NCI-H69 (cell line): ENCODE measurements around the gene INPP5K.

ENCODE experiments used
- DNase-seq: peaks from one replicate; lab custom pipeline; 2025; lab: John Stamatoyannopoulos, UW

INPP5K gene

GRCh38 chr17:1505586-1505985 lies 10.8 kb downstream of the INPP5K start:
- DNase-seq, result no peak

DNA sequence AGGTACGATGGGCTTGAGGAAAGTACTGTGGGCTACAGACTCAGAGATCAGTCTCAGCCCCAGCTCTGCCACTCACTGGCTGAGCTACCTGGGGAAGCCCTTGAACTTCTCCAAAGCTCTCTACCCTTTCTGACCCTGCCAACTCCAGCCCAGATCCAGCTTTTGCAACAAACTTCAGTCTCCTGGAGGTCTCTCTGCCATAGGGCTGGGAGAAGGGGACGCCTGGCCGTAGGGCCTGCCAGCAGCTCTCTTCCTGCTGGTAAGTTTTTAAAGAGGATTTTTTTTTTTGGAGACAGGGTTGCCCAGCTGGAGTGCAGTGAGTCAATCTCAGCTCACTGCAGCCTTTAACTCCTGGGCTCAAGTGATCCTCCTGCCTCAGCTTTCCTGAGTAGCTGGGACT lies 11.5 kb downstream of the INPP5K start:
- no peak for DNase-seq

DNA sequence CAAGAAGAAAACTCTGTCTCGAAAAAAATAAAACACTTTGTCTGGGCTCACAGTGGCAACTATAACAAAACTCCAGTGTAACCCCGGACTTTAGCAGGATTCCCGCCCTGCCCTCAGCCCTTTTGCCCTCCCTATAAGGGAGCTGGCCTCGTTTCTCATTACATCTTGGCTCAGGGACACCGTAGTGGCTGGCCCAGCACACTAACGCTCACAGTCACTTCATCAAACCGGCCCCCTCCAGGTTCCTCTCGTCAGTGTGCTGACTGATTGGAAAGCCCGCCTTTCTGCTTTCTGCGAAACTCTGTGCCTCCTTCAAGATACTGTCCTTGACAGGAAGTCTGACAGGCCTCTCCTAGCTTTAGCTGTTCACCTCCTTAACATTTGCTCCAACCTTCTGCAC lies 12.7 kb downstream of the INPP5K start:
- no peak for DNase-seq

GRCh38 chr17:1498869-1499268 lies 17.5 kb downstream of the INPP5K start:
- no peak for DNase-seq

GRCh38 chr17:1498233-1498632 lies 18.2 kb downstream of the INPP5K start:
- no peak for DNase-seq

DNA sequence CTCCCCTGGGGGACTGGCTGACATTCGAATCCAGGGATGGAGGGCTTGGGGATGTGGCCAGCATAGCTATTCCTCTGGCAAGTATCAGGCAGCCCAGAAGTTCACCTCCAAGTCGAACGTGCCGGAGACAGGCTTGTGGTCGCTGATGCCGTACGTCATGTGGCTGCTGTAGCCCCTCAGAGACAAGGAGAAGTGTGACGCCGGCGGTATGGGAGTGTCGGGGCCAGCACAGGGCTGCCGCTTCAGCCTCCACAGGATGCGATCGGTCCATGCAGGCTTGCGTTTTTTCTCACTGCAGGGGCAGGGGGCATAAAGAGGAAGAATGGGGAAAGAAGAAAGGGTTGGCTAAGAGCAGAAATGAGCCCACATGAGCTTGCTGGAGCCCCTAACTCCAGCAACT lies 18.6 kb downstream of the INPP5K start:
- no peak for DNase-seq

GRCh38 chr17:1496869-1497268 lies 19.5 kb downstream of the INPP5K start:
- DNase-seq, result no peak

DNA sequence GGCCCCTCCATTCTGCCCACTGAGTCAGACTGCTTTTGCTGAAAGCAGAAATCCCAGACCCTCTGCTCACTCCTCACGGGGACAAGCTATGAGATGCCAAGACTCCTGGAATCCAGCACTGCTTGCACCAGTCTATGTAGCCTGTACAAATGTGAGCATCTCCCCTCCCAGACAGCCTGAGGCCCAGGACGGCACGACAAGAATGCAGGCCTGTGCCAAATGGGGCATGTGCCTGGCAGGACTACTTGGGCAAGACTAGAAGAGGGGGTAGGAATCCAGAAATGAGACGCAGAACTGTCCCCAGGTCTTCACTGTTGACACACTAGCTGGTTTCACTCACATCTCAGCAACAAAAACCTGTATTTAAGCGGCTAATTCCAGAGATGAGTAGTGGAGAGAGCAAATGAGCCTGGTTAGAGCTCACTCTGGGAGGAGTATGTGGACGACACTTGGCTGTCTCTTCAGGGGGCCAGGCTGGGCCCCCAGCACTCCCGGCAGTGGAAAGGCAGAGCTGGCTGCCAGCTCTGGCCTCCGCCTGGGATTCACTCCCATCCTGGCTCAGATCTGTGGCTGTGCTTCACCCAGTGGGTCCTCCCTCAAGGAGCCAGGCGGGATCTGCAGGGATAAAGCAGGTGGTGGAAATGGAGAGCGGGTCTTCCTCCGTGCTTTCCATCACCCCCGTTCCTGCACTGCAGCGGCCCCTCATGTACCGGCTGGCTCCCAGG lies 21.0 kb downstream of the INPP5K start:
- no peak for DNase-seq

GRCh38 chr17:1494736-1495253 lies 21.6 kb downstream of the INPP5K start:
- DNase-seq, result no peak

DNA sequence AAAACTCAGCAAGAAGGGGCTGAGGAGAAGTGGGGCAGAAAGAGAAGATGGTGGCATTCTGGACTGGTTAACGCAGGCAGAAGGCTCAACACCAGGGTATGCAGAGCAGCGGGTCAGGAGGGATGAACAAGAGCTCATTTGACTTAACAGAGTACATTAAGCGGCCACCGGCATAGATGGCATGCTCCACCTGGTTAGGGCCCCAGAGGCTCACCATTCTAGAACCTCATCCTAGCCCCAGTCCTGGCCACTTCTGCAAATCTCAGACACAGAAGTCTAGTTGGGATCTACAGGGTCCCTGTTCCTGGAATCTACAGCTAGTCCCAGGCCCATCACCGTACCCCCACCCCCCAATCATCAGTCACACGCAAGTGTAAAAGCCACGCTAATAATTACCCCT lies 22.2 kb downstream of the INPP5K start:
- DNase-seq, result no peak

DNA sequence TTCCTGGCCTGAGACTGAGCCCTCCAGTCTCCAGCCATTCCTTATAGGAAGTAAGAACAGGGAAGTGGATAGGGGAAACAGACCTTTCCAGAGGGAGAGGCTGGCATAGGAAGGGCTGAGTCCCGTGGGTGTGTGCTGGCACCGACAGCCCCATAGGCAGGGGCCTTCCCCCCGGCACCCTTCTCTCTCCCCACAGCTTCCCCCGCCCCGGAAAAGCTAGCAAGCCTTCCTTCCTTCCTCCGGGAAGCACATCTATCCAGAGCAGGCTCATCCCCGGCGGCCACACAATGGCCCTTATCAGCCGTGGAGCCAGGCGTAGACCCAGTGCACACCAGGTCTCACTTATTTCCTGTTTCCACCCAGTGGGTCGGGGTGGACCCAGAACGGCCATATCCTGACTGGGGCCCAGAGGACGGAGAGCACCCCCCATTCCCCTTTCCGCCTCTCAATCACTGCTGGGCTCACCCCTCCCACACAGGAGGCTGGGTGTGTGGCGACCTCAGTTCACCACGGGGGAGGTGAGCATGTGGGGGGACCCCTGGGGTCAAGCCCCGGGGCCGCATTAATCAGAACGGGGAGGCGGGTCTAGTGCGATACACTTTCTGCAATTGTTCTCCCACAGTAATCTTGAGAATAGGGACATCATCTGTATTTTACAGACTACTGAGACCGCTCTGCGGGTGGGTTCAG lies 23.0 kb downstream of the INPP5K start:
- DNase-seq, result no peak

DNA sequence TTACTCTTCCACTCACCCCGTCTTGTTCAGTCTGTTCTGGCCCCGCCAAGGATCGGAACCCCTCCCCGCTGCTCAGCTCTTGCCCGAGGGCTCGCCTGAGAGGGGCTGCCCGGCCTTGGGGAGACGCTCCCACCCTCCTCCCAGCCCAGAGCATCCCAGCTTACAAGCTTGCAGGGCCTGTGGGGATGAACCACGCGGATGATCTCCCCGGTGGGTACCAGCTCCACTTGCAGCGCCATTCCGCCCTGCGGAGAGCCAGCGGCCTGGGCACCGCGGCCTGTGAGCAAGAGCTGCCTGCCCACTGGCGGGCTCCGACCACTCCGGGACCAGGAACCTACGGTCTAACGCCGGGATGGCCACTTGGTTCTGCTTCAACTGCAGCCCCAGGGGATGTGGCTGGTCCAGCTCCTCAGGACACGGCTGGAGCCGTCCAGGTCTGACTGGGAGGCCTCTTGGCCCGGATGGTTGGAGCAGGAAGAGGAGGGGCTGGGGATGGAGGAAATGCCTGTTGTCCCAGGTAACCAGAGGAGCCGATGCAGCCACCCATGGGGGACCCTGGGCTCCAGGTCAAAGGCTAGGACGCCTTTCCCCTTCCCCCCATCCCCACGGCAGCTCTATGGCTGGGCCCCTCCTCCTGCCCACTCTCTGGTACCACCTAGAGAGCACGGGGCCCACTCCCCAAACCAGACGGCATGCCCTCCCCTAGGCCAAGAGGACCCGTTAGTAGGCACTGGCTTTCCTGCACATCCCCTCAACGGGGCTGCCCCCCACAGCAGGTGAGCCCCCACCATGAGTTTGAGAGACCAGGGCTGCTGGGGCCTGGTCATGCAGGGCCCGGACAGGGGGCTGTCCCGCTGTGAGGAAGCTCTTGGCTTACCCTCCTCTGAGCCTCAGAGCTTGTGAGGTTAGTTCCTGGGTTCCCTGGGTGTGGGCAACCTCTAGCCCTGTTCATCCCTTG lies 23.9 kb downstream of the INPP5K start, which contains the start of gene MYO1C:
Gene MYO1C, minus strand, starts transcription at position 438 of the 958 bp plus-strand sequence. Its CDS starts 199 bp downstream, at position 239.
- DNase-seq, result no peak

- DNase-seq, result peak; percentile 51
Measured at GRCh38 chr17:1491443-1492248, 24.8 kb downstream of the INPP5K start.

GRCh38 chr17:1490643-1491442 lies 25.6 kb downstream of the INPP5K start:
- peak; percentile 62 for DNase-seq

DNA sequence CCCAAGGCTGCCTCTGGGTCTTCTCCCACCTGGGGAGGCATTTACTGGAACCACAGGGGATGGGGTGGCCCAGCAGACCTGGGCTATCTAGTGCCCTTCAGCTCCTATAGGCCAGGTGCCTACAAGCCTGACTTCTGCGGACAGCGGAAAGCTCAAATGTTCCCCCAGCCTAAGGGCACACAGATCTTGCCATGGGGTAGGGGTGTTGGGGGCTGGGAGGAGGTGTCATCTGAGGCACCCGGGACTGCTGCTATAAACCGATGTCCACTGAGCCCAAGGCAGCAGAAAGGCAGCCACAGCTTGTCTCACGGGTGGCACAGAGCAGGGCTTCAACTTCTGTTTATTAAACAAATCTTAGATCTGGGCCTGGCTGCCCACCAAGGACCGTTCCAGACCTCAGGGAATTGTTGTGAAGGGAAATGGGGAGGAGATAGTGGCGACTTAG lies 27.6 kb downstream of the INPP5K start:
- no peak for DNase-seq

DNA sequence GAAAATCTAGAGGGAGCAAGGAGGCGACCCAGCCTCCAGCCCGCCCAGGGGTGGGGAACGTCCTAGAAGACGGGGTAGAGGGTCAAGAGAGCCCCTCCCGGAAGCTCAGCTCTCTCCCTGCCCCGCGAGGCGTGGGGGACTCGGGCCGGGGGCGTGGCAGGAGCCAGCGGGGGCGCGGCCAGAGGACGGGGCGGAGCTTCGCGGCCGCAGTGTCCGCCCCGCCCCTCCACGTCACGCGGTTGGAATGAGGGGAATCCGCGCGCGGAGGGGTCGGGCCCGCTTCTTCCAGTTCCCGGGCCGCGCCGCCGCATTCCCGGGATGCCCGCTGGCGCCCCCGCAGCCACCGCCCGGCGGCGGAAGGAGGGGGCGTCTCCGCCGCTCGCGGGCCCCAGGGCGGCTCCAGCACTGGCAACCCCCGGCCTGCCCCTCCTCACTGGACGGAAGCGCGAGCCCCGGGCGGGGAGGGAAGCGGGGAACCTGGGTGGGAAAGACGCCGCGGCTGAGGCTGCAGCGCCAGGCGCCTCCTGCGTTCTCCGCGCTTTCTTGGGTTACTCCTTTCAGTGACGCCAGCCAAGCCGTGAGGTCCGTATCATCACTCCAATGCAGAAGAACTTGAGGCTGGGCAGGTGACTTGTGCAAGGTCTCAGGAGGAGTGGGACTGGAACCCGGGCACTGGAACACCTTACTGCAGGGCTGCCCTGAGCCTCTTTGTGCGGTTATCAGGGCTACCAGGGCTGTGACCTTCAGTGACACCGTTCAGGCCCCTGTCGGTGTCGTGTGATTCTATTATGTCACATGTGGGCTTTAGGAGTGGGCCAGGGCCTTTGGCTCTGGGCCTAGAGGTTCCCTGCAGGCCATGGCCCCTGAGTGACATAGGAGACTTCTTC lies 28.2 kb downstream of the INPP5K start:
- DNase-seq, result peak; percentile 81

- peak; percentile 81 for DNase-seq
Measured at GRCh38 chr17:1486802-1487695, 29.4 kb downstream of the INPP5K start.
